Measurements from ENCODE around the gene SLIT3.

Gene SLIT3

GRCh38 chr5:169025491-169025890, 275.4 kb downstream of the SLIT3 start:
- no peak for ATAC-seq
- TF ChIP-seq TCF4 (CRISPR knock-in tag; IDR thresholded peaks at IDR 0.05; ENCODE audit: borderline replicate concordance) (no peak), ZC3H10 (CRISPR knock-in tag; IDR thresholded peaks at IDR 0.05) (no peak), ZNF8 (CRISPR knock-in tag; IDR thresholded peaks at IDR 0.05) (no peak), RARB (CRISPR knock-in tag; IDR thresholded peaks at IDR 0.05) (no peak), CSDC2 (CRISPR knock-in tag; IDR thresholded peaks at IDR 0.05) (no peak), ZNF565 (CRISPR knock-in tag; conservative IDR thresholded peaks at IDR 0.05; ENCODE audit: low read depth) (no peak), SNAI2 (CRISPR knock-in tag; IDR thresholded peaks at IDR 0.05) (no peak), ZFP30 (CRISPR knock-in tag; IDR thresholded peaks at IDR 0.05) (no peak), GLIS3 (CRISPR knock-in tag; IDR thresholded peaks at IDR 0.05) (no peak), BACH2 (CRISPR knock-in tag; IDR thresholded peaks at IDR 0.05; ENCODE audit: borderline replicate concordance) (no peak)

GRCh38 chr5:169024421-169024820, 276.5 kb downstream of the SLIT3 start:
- TF ChIP-seq ARNTL (CRISPR knock-in tag; IDR thresholded peaks at IDR 0.05; ENCODE audit: borderline replicate concordance, low read depth) (no peak), ZNF70 (CRISPR knock-in tag; IDR thresholded peaks at IDR 0.05) (no peak), PPARA (CRISPR knock-in tag; IDR thresholded peaks at IDR 0.05; ENCODE audit: borderline replicate concordance) (no peak), ZFP3 (CRISPR knock-in tag; IDR thresholded peaks at IDR 0.05) (no peak)
- ATAC-seq: no peak

- no peak for ATAC-seq
- no peak for TF ChIP-seq CSRNP3 (CRISPR knock-in tag; IDR thresholded peaks at IDR 0.05)
- no peak for TF ChIP-seq CSDC2 (CRISPR knock-in tag; IDR thresholded peaks at IDR 0.05)
Observed at GRCh38 chr5:169022718-169023117, 278.2 kb downstream of the SLIT3 start.

GRCh38 chr5:169020102-169020501, 280.8 kb downstream of the SLIT3 start:
- ATAC-seq: peak; percentile 50; the same call in 2 of the 3 replicates
- no peak for TF ChIP-seq GLIS3 (CRISPR knock-in tag; IDR thresholded peaks at IDR 0.05)
- no peak for TF ChIP-seq TSHZ2 (CRISPR knock-in tag; IDR thresholded peaks at IDR 0.05)
- no peak for TF ChIP-seq TCF4 (CRISPR knock-in tag; IDR thresholded peaks at IDR 0.05; ENCODE audit: borderline replicate concordance)
- no peak for TF ChIP-seq ARNTL (CRISPR knock-in tag; IDR thresholded peaks at IDR 0.05; ENCODE audit: borderline replicate concordance, low read depth)
- TF ChIP-seq PPARA (CRISPR knock-in tag; IDR thresholded peaks at IDR 0.05; ENCODE audit: borderline replicate concordance): no peak
- no peak for TF ChIP-seq POU6F1 (CRISPR knock-in tag; IDR thresholded peaks at IDR 0.05; ENCODE audit: borderline replicate concordance, low read depth)
- TF ChIP-seq ZNF8 (CRISPR knock-in tag; IDR thresholded peaks at IDR 0.05): no peak
- TF ChIP-seq CSRNP3 (CRISPR knock-in tag; IDR thresholded peaks at IDR 0.05): no peak
- no peak for TF ChIP-seq RARB (CRISPR knock-in tag; IDR thresholded peaks at IDR 0.05)

- no peak for TF ChIP-seq ESRRG (CRISPR knock-in tag; IDR thresholded peaks at IDR 0.05)
- no peak for ATAC-seq
Observed at GRCh38 chr5:169018925-169019324, 282.0 kb downstream of the SLIT3 start.

- ATAC-seq: no peak
- TF ChIP-seq ZFP3 (CRISPR knock-in tag; IDR thresholded peaks at IDR 0.05) (no peak), TSHZ2 (CRISPR knock-in tag; IDR thresholded peaks at IDR 0.05) (no peak), RARB (CRISPR knock-in tag; IDR thresholded peaks at IDR 0.05) (no peak), CREB5 (CRISPR knock-in tag; IDR thresholded peaks at IDR 0.05; ENCODE audit: low read depth) (no peak), ZNF565 (CRISPR knock-in tag; conservative IDR thresholded peaks at IDR 0.05; ENCODE audit: low read depth) (no peak), ARNTL (CRISPR knock-in tag; IDR thresholded peaks at IDR 0.05; ENCODE audit: borderline replicate concordance, low read depth) (no peak), OSR1 (CRISPR knock-in tag; IDR thresholded peaks at IDR 0.05) (no peak), CSDC2 (CRISPR knock-in tag; IDR thresholded peaks at IDR 0.05) (no peak)
Observed at GRCh38 chr5:169015991-169016390, 284.9 kb downstream of the SLIT3 start.

All from SK-N-SH treated with all-trans-retinoic acid at 6 μM for 48 hours (cell line).